Neural progenitor cell (in vitro differentiated cells): Measurements from ENCODE around the gene TFDP1. TPM values are rescaled to one million over a fixed set of nuclear protein-coding genes. Genes with fewer than 3 reads are reported as not detected.
A peak's percentile ranks its signal among the peaks of the same experiment; 100 is the strongest.

Experiments used
- DNase-seq: peaks from one replicate; pipeline ENCODE4 v3.0.0-alpha.2; 2016; ENCODE audit warnings: low spot score
- H2AFZ ChIP-seq: fragments of 200-600 bp; sonication (generic); replicated peaks from 2 replicates; pipeline ENCODE4 v1.6.1; 2016; ENCODE audit warnings: antibody characterized with exemption
- H3F3A ChIP-seq: fragments of 200-600 bp; sonication (generic); 2 replicates; pipeline ENCODE4 v1.6.1; 2016; ENCODE audit warnings: antibody characterized with exemption, low read depth
- H3K27ac ChIP-seq: fragments of 200-600 bp; sonication (generic); 2 replicates; pipeline ENCODE4 v1.5.1; 2016; ENCODE audit warnings: mild to moderate bottlenecking
- H3K27me3 ChIP-seq: fragments of 200-600 bp; sonication (generic); 2 replicates; pipeline ENCODE4 v1.6.1; 2016; ENCODE audit warnings: mild to moderate bottlenecking, moderate library complexity
- H3K36me3 ChIP-seq: fragments of 200-600 bp; sonication (generic); 2 replicates; pipeline ENCODE4 v1.5.1; 2016
- H3K4me1 ChIP-seq: fragments of 200-600 bp; sonication (generic); 2 replicates; pipeline ENCODE4 v1.6.1; 2016; ENCODE audit warnings: mixed run types
- H3K4me2 ChIP-seq: fragments of 200-600 bp; sonication (generic); 2 replicates; pipeline ENCODE4 v1.6.1; 2016
- H3K4me3 ChIP-seq: fragments of 200-600 bp; sonication (generic); 2 replicates; pipeline ENCODE4 v1.5.1; 2016
- H3K79me2 ChIP-seq: fragments of 200-600 bp; sonication (generic); 2 replicates; pipeline ENCODE4 v1.6.1; 2016; ENCODE audit warnings: low read depth
- H3K9ac ChIP-seq: fragments of 200-600 bp; sonication (generic); 2 replicates; pipeline ENCODE4 v1.6.1; 2016
- H3K9me3 ChIP-seq: fragments of 200-600 bp; sonication (generic); 2 replicates; pipeline ENCODE4 v1.5.1; 2016; ENCODE audit warnings: low read depth
- H4K20me1 ChIP-seq: fragments of 200-600 bp; sonication (generic); 2 replicates; pipeline ENCODE4 v1.6.1; 2016; ENCODE audit warnings: low read depth
- H3K27ac Mint-ChIP-seq: 3 replicates; pipeline ENCODE4 v1.8.0; 2021; ENCODE audit warnings: mixed read lengths
- H3K27me3 Mint-ChIP-seq: 2 replicates; pipeline ENCODE4 v1.8.0; 2022; ENCODE audit warnings: low read depth, mild to moderate bottlenecking, inconsistent platforms, moderate library complexity, mixed read lengths; ENCODE audit not compliant: insufficient read depth
- H3K36me3 Mint-ChIP-seq: 3 replicates; pipeline ENCODE4 v1.8.0; 2021; ENCODE audit warnings: mixed read lengths
- H3K4me1 Mint-ChIP-seq: 3 replicates; pipeline ENCODE4 v1.8.0; 2021; ENCODE audit warnings: mixed read lengths
- H3K4me3 Mint-ChIP-seq: 3 replicates; pipeline ENCODE4 v1.8.0; 2021; ENCODE audit warnings: mild to moderate bottlenecking, moderate library complexity, mixed read lengths
- H3K9me3 Mint-ChIP-seq: 3 replicates; pipeline ENCODE4 v1.8.0; 2020; ENCODE audit warnings: mixed read lengths
- EZH2 ChIP-seq: fragments of 200-600 bp; sonication (generic); IDR thresholded peaks from 2 replicates; pipeline ENCODE4 v1.6.1; 2017; ENCODE audit warnings: antibody characterized with exemption, mild to moderate bottlenecking, moderate library complexity
- EZH2phosphoT487 ChIP-seq: fragments of 200-600 bp; sonication (generic); IDR thresholded peaks from 2 replicates; pipeline ENCODE4 v1.6.1; 2017; ENCODE audit warnings: antibody characterized with exemption
- total RNA-seq: library from RNA; depleted of rRNA; stranded (reverse); fragments of >200 nt; gene quantifications from 2 replicates; pipeline ENCODE4 v1.2.3, GENCODE V29; 2015; ENCODE audit warnings: low replicate concordance
- TF ChIP-seq, protein P1 (sequence below): fragments of 200-600 bp; sonication (generic); IDR thresholded peaks from 2 replicates; pipeline ENCODE4 v1.5.1; 2017; ENCODE audit warnings: antibody characterized with exemption, mild to moderate bottlenecking

The TFDP1 gene
- total RNA-seq, 1 donor from 2014 or later, result 88.6 TPM

DNA sequence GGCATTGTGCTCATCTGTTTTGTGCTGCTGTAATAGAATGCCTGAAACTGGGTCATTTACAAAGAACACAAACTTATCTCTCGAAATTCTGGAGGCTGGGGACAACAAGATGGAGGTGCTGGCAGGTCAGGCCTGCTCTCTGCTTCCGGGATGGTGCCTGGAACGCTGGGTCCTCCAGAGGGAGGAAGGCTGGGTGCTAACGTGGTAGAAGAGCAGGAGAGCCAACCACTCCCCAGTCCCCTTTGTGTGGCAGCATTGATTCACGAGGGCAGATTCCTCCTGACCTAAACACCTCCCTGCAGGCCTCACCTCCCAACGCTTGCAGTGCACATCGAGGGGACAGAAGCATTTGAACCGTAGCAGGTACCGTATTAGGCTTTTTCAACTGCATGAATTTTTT, 34.1 kb upstream of the TFDP1 start:
- Histone ChIP-seq H2AFZ (no peak overlapping the region), H4K20me1 (peaks cover 32% of the 10 kb centered on the region), H3K36me3 (no peaks in the 10 kb centered on the region), H3K4me2 (no peak overlapping the region), H3K27me3 (no peaks in the 10 kb centered on the region), H3K79me2 (peaks cover 20% of the 10 kb centered on the region), H3K4me1 (peaks cover 11% of the 10 kb centered on the region), H3K9me3 (no peaks in the 10 kb centered on the region), H3K4me3 (no peak overlapping the region), H3F3A (no peaks in the 10 kb centered on the region), H3K9ac (no peak overlapping the region), H3K27ac (no peak overlapping the region)
- no peak for TF ChIP-seq EZH2phosphoT487
- TF ChIP-seq, protein P1, sequence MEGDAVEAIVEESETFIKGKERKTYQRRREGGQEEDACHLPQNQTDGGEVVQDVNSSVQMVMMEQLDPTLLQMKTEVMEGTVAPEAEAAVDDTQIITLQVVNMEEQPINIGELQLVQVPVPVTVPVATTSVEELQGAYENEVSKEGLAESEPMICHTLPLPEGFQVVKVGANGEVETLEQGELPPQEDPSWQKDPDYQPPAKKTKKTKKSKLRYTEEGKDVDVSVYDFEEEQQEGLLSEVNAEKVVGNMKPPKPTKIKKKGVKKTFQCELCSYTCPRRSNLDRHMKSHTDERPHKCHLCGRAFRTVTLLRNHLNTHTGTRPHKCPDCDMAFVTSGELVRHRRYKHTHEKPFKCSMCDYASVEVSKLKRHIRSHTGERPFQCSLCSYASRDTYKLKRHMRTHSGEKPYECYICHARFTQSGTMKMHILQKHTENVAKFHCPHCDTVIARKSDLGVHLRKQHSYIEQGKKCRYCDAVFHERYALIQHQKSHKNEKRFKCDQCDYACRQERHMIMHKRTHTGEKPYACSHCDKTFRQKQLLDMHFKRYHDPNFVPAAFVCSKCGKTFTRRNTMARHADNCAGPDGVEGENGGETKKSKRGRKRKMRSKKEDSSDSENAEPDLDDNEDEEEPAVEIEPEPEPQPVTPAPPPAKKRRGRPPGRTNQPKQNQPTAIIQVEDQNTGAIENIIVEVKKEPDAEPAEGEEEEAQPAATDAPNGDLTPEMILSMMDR, result no peak
- no peak for TF ChIP-seq EZH2
- no peaks in the 10 kb centered on the region for H3K9me3 Mint-ChIP-seq
- H3K36me3 Mint-ChIP-seq, result peaks cover 8% of the 10 kb centered on the region
- H3K4me1 Mint-ChIP-seq, result peaks cover 38% of the 10 kb centered on the region
- no peak for DNase-seq
- H3K27me3 Mint-ChIP-seq, result peaks cover 3% of the 10 kb centered on the region
- H3K4me3 Mint-ChIP-seq, result no peak overlapping the region
- H3K27ac Mint-ChIP-seq, result no peak overlapping the region

DNA sequence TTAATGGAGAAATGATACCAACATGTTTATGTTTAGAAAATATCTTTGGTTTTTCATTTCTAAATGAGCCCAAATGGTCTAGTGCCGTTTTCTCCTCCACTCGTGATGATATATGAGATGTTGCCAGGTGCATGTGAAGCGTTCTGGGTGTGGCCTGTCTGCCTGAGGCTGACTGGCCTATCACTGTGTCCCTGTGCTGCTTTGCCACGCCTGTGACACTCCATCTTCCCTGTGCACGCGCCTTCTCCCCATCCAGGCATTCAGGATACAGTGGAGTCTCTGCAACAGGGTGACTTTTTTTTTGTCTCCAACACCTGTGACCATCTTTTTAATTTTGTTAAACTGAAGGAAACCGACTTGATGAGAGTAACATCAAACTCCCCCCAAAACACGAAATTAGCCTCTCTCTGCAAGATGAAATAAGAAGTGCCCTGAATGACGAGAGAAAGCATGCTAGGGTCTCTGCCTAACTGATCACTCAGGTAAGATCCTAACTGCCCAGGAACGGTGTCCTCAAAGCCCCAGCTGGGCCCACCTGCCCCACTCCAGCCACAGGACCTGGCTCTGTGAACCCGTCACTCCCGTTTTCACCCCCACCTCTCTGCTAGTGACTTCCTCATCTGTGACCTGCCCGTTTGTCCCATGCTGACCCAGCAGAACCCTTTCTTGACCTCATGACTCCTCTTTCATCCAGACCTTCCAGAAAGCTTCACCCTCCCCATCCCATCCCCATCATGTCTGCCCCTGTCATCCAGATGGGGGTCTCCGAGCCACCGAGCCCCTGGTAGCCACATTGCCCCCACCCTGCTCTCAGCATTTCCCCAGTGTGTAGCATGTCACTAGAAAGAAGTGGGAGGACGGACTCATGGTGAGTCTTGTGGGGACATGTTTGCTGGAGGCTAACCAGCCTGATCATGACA, 33.2 kb upstream of the TFDP1 start:
- peaks cover 11% of the 10 kb centered on the region for H3K79me2 ChIP-seq
- H3K27ac ChIP-seq, result no peak overlapping the region
- no peak overlapping the region for H3K4me2 ChIP-seq
- H3F3A ChIP-seq, result no peaks in the 10 kb centered on the region
- peaks cover 29% of the 10 kb centered on the region for H3K4me1 Mint-ChIP-seq
- peaks cover 8% of the 10 kb centered on the region for H3K36me3 Mint-ChIP-seq
- peaks cover 24% of the 10 kb centered on the region for H4K20me1 ChIP-seq
- peaks cover 2% of the 10 kb centered on the region for H3K27me3 Mint-ChIP-seq
- no peak overlapping the region for H2AFZ ChIP-seq
- H3K4me3 Mint-ChIP-seq, result no peak overlapping the region
- H3K4me1 ChIP-seq, result peaks cover 11% of the 10 kb centered on the region
- TF ChIP-seq, protein P1, result no peak
- TF ChIP-seq EZH2, result no peak
- TF ChIP-seq EZH2phosphoT487, result no peak
- no peaks in the 10 kb centered on the region for H3K27me3 ChIP-seq
- H3K27ac Mint-ChIP-seq, result peak overlapping the region; percentile 3
- H3K36me3 ChIP-seq, result no peaks in the 10 kb centered on the region
- no peak overlapping the region for H3K9ac ChIP-seq
- no peaks in the 10 kb centered on the region for H3K9me3 Mint-ChIP-seq
- H3K4me3 ChIP-seq, result no peak overlapping the region
- no peaks in the 10 kb centered on the region for H3K9me3 ChIP-seq
- DNase-seq, result no peak

DNA sequence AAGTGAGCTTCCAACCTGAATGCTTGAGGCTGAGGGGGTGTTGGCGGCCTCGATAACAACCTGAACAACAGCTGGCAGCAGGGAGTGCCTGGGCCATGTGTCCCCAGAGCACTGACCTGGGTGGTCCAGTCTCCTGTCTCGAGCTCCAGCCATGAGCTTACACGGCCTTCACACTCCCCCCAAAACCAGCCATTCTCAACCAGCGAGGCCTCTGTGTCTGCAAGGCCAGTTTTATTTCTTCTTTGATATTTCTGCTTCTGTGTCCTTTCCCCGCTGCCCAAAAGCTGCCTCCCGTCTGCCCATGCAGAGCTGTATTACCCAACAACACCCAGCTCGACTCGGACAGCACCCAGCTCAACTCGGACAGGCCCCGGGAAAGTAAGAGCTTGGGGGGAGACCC, 32.5 kb upstream of the TFDP1 start:
- H3K27ac ChIP-seq, result no peak overlapping the region
- no peak overlapping the region for H3K4me2 ChIP-seq
- TF ChIP-seq EZH2phosphoT487 (no peak), EZH2 (no peak)
- TF ChIP-seq, protein P1, result no peak
- DNase-seq, result no peak
- no peaks in the 10 kb centered on the region for H3K27me3 ChIP-seq
- no peaks in the 10 kb centered on the region for H3K9me3 ChIP-seq
- H3K79me2 ChIP-seq, result peaks cover 7% of the 10 kb centered on the region
- Mint-ChIP-seq H3K9me3 (no peaks in the 10 kb centered on the region), H3K36me3 (peaks cover 8% of the 10 kb centered on the region), H3K27ac (no peak overlapping the region), H3K4me3 (no peak overlapping the region), H3K4me1 (peaks cover 22% of the 10 kb centered on the region), H3K27me3 (no peaks in the 10 kb centered on the region)
- H3F3A ChIP-seq, result no peaks in the 10 kb centered on the region
- peaks cover 17% of the 10 kb centered on the region for H4K20me1 ChIP-seq
- no peak overlapping the region for H2AFZ ChIP-seq
- no peak overlapping the region for H3K4me3 ChIP-seq
- no peaks in the 10 kb centered on the region for H3K36me3 ChIP-seq
- H3K4me1 ChIP-seq, result peaks cover 11% of the 10 kb centered on the region
- H3K9ac ChIP-seq, result no peak overlapping the region
